B cell (primary cell): ENCODE data around the gene GABRQ. TPM values are rescaled to one million over a fixed set of nuclear protein-coding genes. Genes with fewer than 3 reads are reported as not detected.

Experiments used
- ATAC-seq: fragments of 200-7000 bp; cut with Tn5 transposase; one replicate; pipeline ENCODE4 v1.10.0; 2021; ENCODE audit warnings: low read depth, mild to moderate bottlenecking, moderate number of reproducible peaks, moderate library complexity
- CTCF ChIA-PET: fragments of 350-600 bp; sonication (Branson Sonifier 250); formaldehyde crosslinking; loops from one replicate; lab custom pipeline; 2021; ENCODE audit warnings: antibody characterized with exemption, inconsistent platforms; lab: Charles Lee
- POLR2A ChIA-PET: fragments of 350-600 bp; sonication (Branson Sonifier 250); formaldehyde crosslinking; loops from one replicate; lab custom pipeline; 2021; ENCODE audit warnings: antibody characterized with exemption; lab: Charles Lee
- DNase-seq: peaks from one replicate; pipeline ENCODE4 v3.0.0; 2013
- H2AFZ ChIP-seq: 2 replicates; pipeline ENCODE4 v1.6.1; 2012; ENCODE audit warnings: mild to moderate bottlenecking, low read depth, low read length; ENCODE audit not compliant: insufficient read depth, poor library complexity, severe bottlenecking
- H3K27ac ChIP-seq, 2 donors: 1 replicate in 1 of 2; 2 replicates in 1 of 2; pipeline ENCODE4 v1.5.1; 2012 to 2013; ENCODE audit warnings: low read length in 2 of 2, mild to moderate bottlenecking in 2 of 2, moderate library complexity in 1 of 2
- H3K27me3 ChIP-seq, 4 experiments: fragments of 200-600 bp in 1 of 4; sonication (generic) in 1 of 4; replicated peaks in 1 of 4; 1 replicate in 2 of 4; 2 replicates in 2 of 4; pipeline versions ENCODE4 v1.6.1 to v1.7.0; 2013 to 2016; ENCODE audit warnings: low read length in 3 of 4, mild to moderate bottlenecking in 2 of 4, mixed read lengths in 1 of 4, moderate library complexity in 1 of 4; ENCODE audit not compliant: insufficient read depth in 4 of 4, control insufficient read depth in 3 of 4; ENCODE audit errors: control extremely low read depth in 1 of 4
- H3K36me3 ChIP-seq, 2 experiments: replicated peaks in 1 of 2; 1 replicate in 1 of 2; 2 replicates in 1 of 2; pipeline versions ENCODE4 v1.6.1 to v1.7.1; 2013; ENCODE audit warnings: low read length in 1 of 2; ENCODE audit not compliant: insufficient read depth in 2 of 2, control insufficient read depth in 1 of 2; ENCODE audit errors: control extremely low read depth in 1 of 2, extremely low read depth in 1 of 2
- H3K4me1 ChIP-seq, 2 donors: fragments of 200-600 bp in 1 of 2; sonication (generic) in 1 of 2; 1 replicate in 1 of 2; 2 replicates in 1 of 2; pipeline versions ENCODE4 v1.5.1 to v1.6.1; 2013 to 2017; ENCODE audit warnings: low read length in 2 of 2; ENCODE audit not compliant: control insufficient read depth in 2 of 2, insufficient read depth in 2 of 2
- H3K4me2 ChIP-seq: replicated peaks from 2 replicates; pipeline ENCODE3; 2012; ENCODE audit warnings: mild to moderate bottlenecking, low read depth, low read length; ENCODE audit not compliant: poor library complexity, severe bottlenecking
- H3K4me3 ChIP-seq, 5 experiments: fragments of 200-600 bp in 1 of 5; sonication (generic) in 1 of 5; 1 replicate in 3 of 5; 2 replicates in 2 of 5; pipeline versions ENCODE4 v1.5.1 to v1.7.0; 2011 to 2016; ENCODE audit warnings: low read length in 4 of 5, mild to moderate bottlenecking in 4 of 5, low read depth in 2 of 5, control low read depth in 1 of 5, moderate library complexity in 1 of 5; ENCODE audit not compliant: insufficient read depth in 1 of 5; ENCODE audit errors: control extremely low read depth in 1 of 5, extremely low read depth in 1 of 5
- H3K79me2 ChIP-seq: fragments of 200-600 bp; sonication (generic); one replicate; pipeline ENCODE4 v1.6.0; 2016; ENCODE audit warnings: low read length; ENCODE audit not compliant: control insufficient read depth, insufficient read depth
- H3K9ac ChIP-seq: fragments of 200-600 bp; sonication (generic); 2 replicates; pipeline ENCODE4 v1.6.1; 2017; ENCODE audit warnings: mild to moderate bottlenecking, low read length, moderate library complexity
- H3K9me3 ChIP-seq, 3 donors: one replicate each; pipeline versions ENCODE4 v1.6.1 to v1.7.1; 2013; ENCODE audit warnings: low read length in 2 of 3; ENCODE audit not compliant: control insufficient read depth in 2 of 3, insufficient read depth in 1 of 3; ENCODE audit errors: control extremely low read depth in 1 of 3
- H4K20me1 ChIP-seq: 2 replicates; pipeline ENCODE4 v1.6.0; 2012; ENCODE audit warnings: mild to moderate bottlenecking, low read length; ENCODE audit not compliant: insufficient read depth, control insufficient read depth, poor library complexity, severe bottlenecking
- H3K27ac Mint-ChIP-seq: one replicate; pipeline ENCODE4 v1.8.0; 2021; ENCODE audit warnings: mixed read lengths
- H3K27me3 Mint-ChIP-seq: one replicate; pipeline ENCODE4 v1.8.0; 2021; ENCODE audit warnings: mixed read lengths
- H3K4me1 Mint-ChIP-seq: one replicate; pipeline ENCODE4 v1.8.0; 2021; ENCODE audit warnings: mixed read lengths
- H3K4me3 Mint-ChIP-seq: one replicate; pipeline ENCODE4 v1.8.0; 2021; ENCODE audit warnings: mixed read lengths
- H3K9me3 Mint-ChIP-seq: one replicate; pipeline ENCODE4 v1.8.0; 2022; ENCODE audit warnings: mixed read lengths; ENCODE audit not compliant: insufficient read depth
- CTCF ChIP-seq: fragments of 200-600 bp; IDR thresholded peaks from one replicate; pipeline ENCODE4 v1.8.0; 2022; ENCODE audit warnings: antibody characterized with exemption, mild to moderate bottlenecking
- EZH2 ChIP-seq: IDR thresholded peaks from 2 replicates; pipeline ENCODE4 v1.6.1; 2012; ENCODE audit warnings: borderline replicate concordance, low read depth, mild to moderate bottlenecking, moderate library complexity, low read length; ENCODE audit not compliant: insufficient read depth, poor library complexity, severe bottlenecking
- WGBS: methylation state at CpG from one replicate; pipeline ENCODE4 v1.1.5; 2013; ENCODE audit warnings: missing lambda C conversion rate; ENCODE audit not compliant: insufficient coverage; 5-methylcytosine and 5-hydroxymethylcytosine counted together
- intact Hi-C: fragments of 100-400 bp; cut with micrococcal nuclease; formaldehyde crosslinking; loops from one replicate; pipeline ENCODE4 v1.10.0; 2022
- polyA plus RNA-seq: library from polyadenylated mRNA; depleted of rRNA; stranded (reverse); fragments of >200 nt; gene quantifications from 2 replicates; pipeline ENCODE4 v1.2.3, GENCODE V29; 2012
- total RNA-seq, 2 donors: library from RNA; stranded (reverse); fragments of 120-200 nt in 1 of 2; gene quantifications; 1 replicate in 1 of 2; 2 replicates in 1 of 2; pipeline versions ENCODE4 v1.2.3 to v1.2.4, GENCODE V29; 2013 to 2022

The GABRQ gene
- total and polyA plus RNA-seq, 2 donors (not counting 1 experiment from before 2014, with no cell fraction given), result not detected

- DNase-seq (peak; percentile 17), ATAC-seq (no peak)
- no CpG with 5 or more reads among the region's 7 CpGs for WGBS
- H3K79me2 ChIP-seq, result no peaks in the 10 kb centered on the region
- H3K27ac ChIP-seq, result no peak overlapping the region
- Mint-ChIP-seq H3K27me3 (peaks cover 16% of the 10 kb centered on the region), H3K9me3 (no peaks in the 10 kb centered on the region), H3K4me3 (no peak overlapping the region), H3K27ac (no peak overlapping the region), H3K4me1 (no peaks in the 10 kb centered on the region)
- CTCF ChIA-PET, result interaction anchor here (0.9 to 2.4 kb wide), 3 partner anchors 10 to 1485 kb away, joined by 3 to 9 read pairs (median 5); no protein-coding TSS in a partner anchor
- H3K4me1 ChIP-seq, result no peaks in the 10 kb centered on the region
- POLR2A ChIA-PET, result no interaction called here
- intact Hi-C loops, result no loop called here
- no peaks in the 10 kb centered on the region for H3K36me3 ChIP-seq
- H3K4me3 ChIP-seq, result no peak overlapping the region
- no peak overlapping the region for H3K9ac ChIP-seq
- no peaks in the 10 kb centered on the region for H4K20me1 ChIP-seq
- no peak overlapping the region for H3K4me2 ChIP-seq
- H3K9me3 ChIP-seq, result no peaks in the 10 kb centered on the region
- TF ChIP-seq EZH2, result no peak
- peak; percentile 73 for TF ChIP-seq CTCF
- H3K27me3 ChIP-seq, result peaks cover 0 to 8% (median 0%) of the 10 kb centered on the region in 4 experiments
- no peak overlapping the region for H2AFZ ChIP-seq
Observed at GRCh38 chrX:152632445-152633097, 5.1 kb upstream of the GABRQ start.

- Histone ChIP-seq H3K4me3 (no peak overlapping the region), H3K79me2 (no peaks in the 10 kb centered on the region), H3K4me1 (no peaks in the 10 kb centered on the region), H3K9ac (no peak overlapping the region), H2AFZ (no peak overlapping the region), H4K20me1 (no peaks in the 10 kb centered on the region), H3K27me3 (peaks cover 0 to 12% (median 0%) of the 10 kb centered on the region in 4 experiments), H3K4me2 (no peak overlapping the region), H3K9me3 (no peaks in the 10 kb centered on the region), H3K36me3 (no peaks in the 10 kb centered on the region), H3K27ac (no peak overlapping the region)
- ChIA-PET CTCF (no interaction called here), POLR2A (no interaction called here)
- DNase-seq (no peak), ATAC-seq (no peak)
- no peak for TF ChIP-seq EZH2
- Mint-ChIP-seq H3K4me1 (no peaks in the 10 kb centered on the region), H3K27ac (no peak overlapping the region), H3K27me3 (peaks cover 21% of the 10 kb centered on the region), H3K4me3 (no peak overlapping the region), H3K9me3 (no peaks in the 10 kb centered on the region)
- 17% methylated on average over 1 of the region's 7 CpGs for WGBS
- intact Hi-C loops, result no loop called here
Observed at GRCh38 chrX:152635941-152636340, 1.8 kb upstream of the GABRQ start.
